Endometrial microvascular endothelial cells (primary cell): ENCODE data around the gene GCFC2. TPM values are rescaled to one million over a fixed set of nuclear protein-coding genes. Genes with fewer than 3 reads are reported as not detected.
"Not testable (repeated sequence)": the region's sequence is repeated elsewhere in the genome, so short reads cannot be mapped to it uniquely, and the experiment has no call there.

Experiments used
- in situ Hi-C: cut with HindIII; loops from 2 replicates; pipeline ENCODE4 v1.10.0; 2017; ENCODE audit warnings: low sequenced_read_pairs, low pct_unique_long_range_greater_than_20kb; ENCODE audit errors: inconsistent ontology term
- total RNA-seq: library from RNA; depleted of rRNA; stranded (reverse); fragments of >200 nt; gene quantifications from one replicate; pipeline ENCODE4 v1.2.3, GENCODE V29; 2015; ENCODE audit errors: inconsistent ontology term

The GCFC2 gene
- 33.5 TPM for total RNA-seq

DNA sequence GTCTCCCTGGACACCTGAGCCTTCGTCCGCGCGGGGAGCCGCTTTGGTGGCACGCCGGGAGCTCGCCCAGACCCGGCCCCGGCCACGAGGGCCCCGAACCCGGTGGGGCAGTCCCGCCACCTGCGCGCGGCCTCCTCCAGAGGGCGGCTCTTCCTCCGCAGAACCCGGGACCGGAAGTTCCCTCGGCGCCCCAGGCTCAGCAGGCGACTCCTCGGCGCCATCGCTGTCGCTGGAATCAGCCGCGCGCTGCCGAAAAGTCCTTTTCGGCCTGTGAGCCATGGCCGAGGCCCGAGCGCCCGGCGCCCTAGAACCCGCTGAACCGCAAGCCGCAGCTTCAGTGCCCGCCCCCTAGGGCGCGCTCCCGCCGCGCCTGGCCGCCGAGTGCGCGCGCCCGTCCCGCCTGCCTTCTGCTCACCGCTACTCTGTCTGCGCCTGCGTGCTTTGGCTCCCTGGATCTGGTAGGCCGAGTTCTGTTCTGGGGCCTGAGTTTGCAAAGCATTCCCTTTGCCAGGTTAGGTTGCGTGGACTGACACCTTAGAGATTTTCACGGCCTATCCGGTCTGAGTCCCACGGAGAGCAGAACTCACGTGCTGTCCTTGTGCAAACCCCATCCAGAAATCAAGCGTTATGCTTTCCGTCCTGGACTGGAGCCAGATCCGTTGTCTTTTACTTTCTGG lies at the start of gene GCFC2:
Gene GCFC2, minus strand, starts transcription at position 339 of the 677 bp plus-strand sequence. Its CDS starts 60 bp downstream, at position 279.
- in situ Hi-C loops = no loop called here

GRCh38 chr2:75752828-75753227 lies 42.1 kb upstream of the GCFC2 start:
- in situ Hi-C loops = no loop called here

DNA sequence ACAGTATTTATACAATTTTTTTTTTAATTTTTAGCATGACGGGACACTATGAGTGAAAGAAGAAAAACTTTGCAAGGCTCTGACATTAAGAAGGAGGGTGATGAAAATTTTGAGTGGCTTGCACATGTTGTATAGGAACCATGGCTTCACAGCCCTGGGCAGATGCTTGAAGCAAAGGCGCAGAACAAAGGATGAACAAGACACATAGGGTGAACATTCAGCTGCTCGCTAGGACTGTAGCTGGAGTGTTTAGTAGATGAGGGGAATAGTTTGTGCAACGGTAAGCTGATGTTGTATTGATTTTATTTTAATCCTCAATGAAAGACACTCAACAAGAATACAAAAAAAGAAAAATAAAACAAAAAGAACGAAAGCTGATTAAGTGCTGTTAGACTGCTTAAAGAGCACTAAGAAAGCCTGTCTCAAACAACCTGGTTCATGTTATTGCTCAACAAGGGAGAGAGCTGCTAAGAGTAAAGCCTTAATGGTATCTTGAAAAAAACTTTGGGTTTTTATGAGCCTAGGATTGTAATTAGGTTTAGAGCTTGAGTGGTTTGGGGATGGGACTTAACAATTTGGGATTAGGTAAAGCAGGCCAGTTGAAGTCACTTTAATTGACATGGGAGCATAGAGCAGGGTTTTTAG lies 41.2 kb upstream of the GCFC2 start:
- in situ Hi-C loops = no loop called here

DNA sequence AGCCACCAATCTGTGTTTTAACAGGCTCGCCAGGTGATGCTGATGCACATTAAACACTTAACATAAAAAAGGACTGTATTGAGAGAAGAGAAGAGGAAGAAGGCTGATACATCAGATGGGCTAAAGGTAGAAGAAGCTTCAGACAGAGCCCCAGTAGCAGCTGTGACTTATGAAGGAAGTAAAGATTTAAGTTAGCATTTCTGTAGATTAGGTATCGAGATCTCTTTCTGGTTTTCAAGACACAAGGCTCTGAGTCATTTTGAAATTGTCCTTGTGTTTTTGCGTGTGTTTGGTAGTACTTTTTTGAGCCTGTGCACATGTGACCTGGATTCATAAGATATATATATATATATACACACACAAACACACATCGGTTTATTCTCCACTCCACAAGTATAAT lies 40.6 kb upstream of the GCFC2 start:
- in situ Hi-C loops = no loop called here

GRCh38 chr2:75737961-75738360 lies 27.2 kb upstream of the GCFC2 start:
- in situ Hi-C loops = no loop called here

DNA sequence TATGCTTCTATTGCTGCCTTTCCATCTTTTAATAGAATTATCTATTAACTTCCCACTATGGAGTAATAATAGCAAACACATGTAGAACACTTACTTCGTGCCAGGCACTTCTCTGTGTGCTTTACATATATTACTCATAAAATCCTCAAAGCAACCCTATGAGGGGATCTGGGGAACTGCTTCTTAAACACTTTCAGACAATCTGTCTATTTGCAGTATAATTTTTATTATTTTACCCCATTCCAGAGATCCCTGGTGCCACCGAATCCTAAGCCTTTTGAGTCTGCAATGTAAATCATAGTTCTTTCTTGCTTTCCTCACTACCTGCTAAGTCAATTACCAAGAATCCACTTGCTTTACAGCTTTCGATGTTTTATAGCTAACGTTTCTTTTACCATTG lies 25.6 kb upstream of the GCFC2 start:
- in situ Hi-C loops = no loop called here

GRCh38 chr2:75729861-75730260 lies 19.1 kb upstream of the GCFC2 start:
- in situ Hi-C loops = no loop called here

- in situ Hi-C loops = no loop called here
These were observed 18.1 kb upstream of the GCFC2 start for GRCh38 chr2:75728614-75729419.

DNA sequence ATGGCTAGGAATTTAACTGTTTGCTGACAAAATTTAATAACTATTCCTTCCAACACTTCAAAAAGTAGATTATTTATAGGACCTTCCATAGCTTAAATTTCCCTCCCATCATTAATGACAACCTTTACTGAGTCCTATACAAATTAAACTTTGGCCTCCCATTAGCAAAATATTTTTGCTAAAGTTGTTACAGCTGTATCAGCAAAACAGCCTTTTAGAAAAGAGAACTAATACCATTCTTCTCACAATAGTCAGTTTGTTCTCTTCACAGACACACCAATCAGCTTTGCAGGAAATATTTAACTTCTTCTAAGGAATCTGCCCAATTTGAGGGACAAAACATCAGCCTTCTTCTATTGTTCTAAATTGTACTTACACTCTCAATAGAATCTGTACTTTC lies 12.0 kb upstream of the GCFC2 start:
- in situ Hi-C loops = no loop called here

DNA sequence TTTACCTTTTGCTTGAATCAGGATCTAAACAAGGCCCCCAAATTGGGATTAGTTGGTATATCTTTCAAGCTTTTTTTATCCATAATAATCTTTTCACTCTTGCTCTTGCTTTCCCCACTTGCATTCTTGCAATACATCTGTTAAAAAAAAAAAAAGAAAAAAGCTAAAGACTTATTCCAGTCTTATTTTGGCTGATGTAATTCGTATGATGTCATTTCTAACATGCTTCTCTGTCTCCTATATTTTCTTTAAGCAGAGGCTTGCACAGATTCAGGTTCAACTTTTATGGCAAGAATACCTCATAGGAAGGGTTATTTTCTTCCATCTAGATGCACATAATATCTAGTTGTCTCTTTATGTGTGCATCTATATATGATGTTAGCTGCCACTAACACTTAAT lies 9.8 kb upstream of the GCFC2 start:
- in situ Hi-C loops = no loop called here

- in situ Hi-C loops = no loop called here
These were observed 8.9 kb upstream of the GCFC2 start for GRCh38 chr2:75719616-75720015.

- in situ Hi-C loops = no loop called here
These were observed 5.7 kb upstream of the GCFC2 start for GRCh38 chr2:75716406-75716805.

GRCh38 chr2:75711590-75711989 lies 875 bp upstream of the GCFC2 start:
- in situ Hi-C loops = not testable (repeated sequence)

DNA sequence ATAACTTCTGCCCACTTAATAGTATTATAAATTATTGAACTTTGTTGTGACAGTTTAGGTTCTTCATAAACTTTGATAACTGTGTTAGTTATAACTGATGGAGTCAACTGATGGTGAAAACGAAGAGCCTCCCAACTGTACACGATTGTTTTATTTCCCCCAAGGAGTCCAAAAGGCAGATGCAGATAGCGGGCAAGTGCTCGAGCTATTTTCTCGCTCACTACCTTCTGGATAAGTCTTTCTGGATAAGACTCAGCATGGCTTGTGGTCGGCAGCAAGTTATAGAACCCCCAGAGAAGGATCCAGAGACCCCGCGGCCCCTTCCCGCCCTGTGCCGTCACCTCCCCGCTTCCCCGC lies 517 bp downstream of the GCFC2 start:
- in situ Hi-C loops = no loop called here

GRCh38 chr2:75709297-75709696 lies 1.4 kb downstream of the GCFC2 start:
- in situ Hi-C loops = no loop called here

DNA sequence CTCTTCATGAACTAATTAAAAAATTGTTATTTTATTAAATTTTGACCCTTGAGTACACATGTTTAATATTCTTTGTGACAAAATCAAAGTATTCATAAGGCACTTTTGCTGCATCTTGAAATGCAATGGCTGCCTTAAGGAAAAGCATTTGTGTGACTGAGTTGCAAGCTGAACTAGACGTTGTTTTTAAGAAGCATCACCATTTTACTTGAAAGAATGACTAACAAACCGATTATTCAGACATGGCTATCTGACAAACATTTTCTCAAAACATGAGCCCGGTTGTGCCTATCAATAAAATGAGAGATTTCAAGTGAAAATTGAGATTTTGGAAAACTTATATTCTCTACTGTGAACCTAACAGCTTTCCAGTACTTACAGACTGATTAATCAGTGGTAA lies 2.8 kb downstream of the GCFC2 start:
- in situ Hi-C loops = no loop called here

GRCh38 chr2:75705921-75706320 lies 4.8 kb downstream of the GCFC2 start:
- in situ Hi-C loops = no loop called here

DNA sequence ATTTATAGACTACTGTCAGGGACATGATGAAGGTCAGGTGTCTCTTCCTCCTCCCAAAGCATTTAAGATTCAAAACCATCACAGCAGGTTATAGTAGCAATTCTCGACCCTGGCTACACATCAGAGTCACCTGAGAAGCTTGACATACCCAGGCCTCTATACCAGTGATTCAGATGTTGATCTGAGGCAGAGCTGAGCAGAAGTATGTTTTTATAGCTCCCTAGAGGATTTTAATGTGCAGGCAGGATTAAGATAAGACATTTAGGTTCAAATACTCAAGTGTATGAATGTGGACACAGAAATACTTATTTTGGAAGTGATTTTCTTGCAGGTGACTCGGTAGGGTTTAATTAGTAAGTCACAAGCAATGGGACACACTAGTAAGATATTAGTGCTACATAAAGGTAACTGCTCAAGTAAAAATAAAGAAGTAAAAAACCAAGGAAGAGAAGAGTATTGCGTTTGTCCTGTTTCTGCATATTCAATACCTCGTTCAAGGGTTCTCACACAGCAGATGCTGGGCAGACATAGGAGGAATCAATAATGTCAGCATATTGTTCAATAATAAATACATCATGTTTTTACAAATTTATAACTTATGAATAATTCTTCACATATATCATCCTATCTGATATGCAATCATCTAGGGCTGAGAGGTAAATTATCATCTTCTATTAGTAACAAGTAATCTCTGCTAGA lies 7.0 kb downstream of the GCFC2 start:
- in situ Hi-C loops = no loop called here

DNA sequence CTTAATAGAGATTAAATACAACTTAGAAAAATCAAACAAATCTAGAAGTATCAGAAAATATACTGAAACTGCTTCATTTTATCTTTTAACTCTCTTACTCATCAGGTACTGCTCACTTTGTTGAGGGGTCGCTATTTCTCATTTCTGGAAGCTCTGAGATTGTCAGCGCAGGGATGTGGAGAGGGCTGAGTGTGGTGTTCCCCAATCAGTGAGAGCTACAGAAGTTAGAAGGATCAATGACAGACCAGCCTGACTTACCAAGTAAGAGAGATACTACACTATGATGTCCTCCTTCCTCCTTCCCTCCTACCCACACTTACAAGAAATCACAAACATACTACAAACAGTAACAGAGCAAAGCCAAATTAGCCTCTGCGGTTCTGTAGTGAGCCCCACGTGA lies 8.1 kb downstream of the GCFC2 start:
- in situ Hi-C loops = no loop called here
